NT2/D1 (cell line): ENCODE data around the gene ATF5.

Experiments used
- SUZ12 ChIP-seq: IDR thresholded peaks from 2 replicates; pipeline ENCODE4 v1.6.1; 2011; ENCODE audit not compliant: insufficient read length, insufficient read depth; ENCODE audit errors: extremely low read depth
- YY1 ChIP-seq: IDR thresholded peaks from 2 replicates; pipeline ENCODE4 v1.6.1; 2011; ENCODE audit not compliant: insufficient read length, insufficient read depth
- ZNF274 ChIP-seq: IDR thresholded peaks from 2 replicates; pipeline ENCODE4 v1.6.1; 2011; ENCODE audit warnings: mild to moderate bottlenecking, low read depth, low read length

- TF ChIP-seq ZNF274: no peak
- TF ChIP-seq YY1: no peak
- TF ChIP-seq SUZ12: no peak
Measured at GRCh38 chr19:49978324-49978723, 49.3 kb downstream of the ATF5 start.
